Caco-2 (cell line): Measurements from ENCODE around the gene UMAD1. TPM values are rescaled to one million over a fixed set of nuclear protein-coding genes. Genes with fewer than 3 reads are reported as not detected.

Source experiments
- BruUV-seq: library from RNA; stranded (reverse); fragments of 400-500 nt; replicated peaks from 2 replicates; lab custom pipeline; 2021; lab: Mats Ljungman, UMichigan
- CTCF ChIA-PET: fragments of 300-600 bp; sonication (Branson Sonifier 250); formaldehyde crosslinking; loops from one replicate; lab custom pipeline; 2022; ENCODE audit warnings: antibody characterized with exemption; lab: Charles Lee
- POLR2A ChIA-PET: fragments of 300-600 bp; sonication (Branson Sonifier 250); formaldehyde crosslinking; loops from one replicate; lab custom pipeline; 2022; ENCODE audit warnings: antibody characterized with exemption; lab: Charles Lee
- DNase-seq, 2 experiments: peaks; one replicate each; pipeline versions ENCODE4 v3.0.0 to v3.0.0-alpha.2; 2020 to 2022
- H3K27me3 ChIP-seq: replicated peaks from 2 replicates; pipeline ENCODE4 v1.6.0; 2011; ENCODE audit warnings: low read length; ENCODE audit not compliant: control insufficient read depth, insufficient read depth
- H3K36me3 ChIP-seq: 2 replicates; pipeline ENCODE4 v1.5.1; 2011; ENCODE audit warnings: low read length; ENCODE audit not compliant: control insufficient read depth, insufficient read depth
- H3K4me1 ChIP-seq: fragments of 250-450 bp; sonication (Bioruptor Pico); 2 replicates; pipeline ENCODE4 v1.5.1; 2020; ENCODE audit warnings: mild to moderate bottlenecking
- H3K4me3 ChIP-seq: 2 replicates; pipeline ENCODE4 v1.5.1; 2011; ENCODE audit warnings: low read depth, mild to moderate bottlenecking, control low read depth, low read length
- H3K9me3 ChIP-seq: fragments of 250-450 bp; sonication (Bioruptor Pico); 2 replicates; pipeline ENCODE4 v1.5.1; 2020; ENCODE audit warnings: mild to moderate bottlenecking, moderate library complexity
- H3K27ac Mint-ChIP-seq: one replicate; pipeline ENCODE4 v1.8.0; 2022; ENCODE audit warnings: mixed read lengths; ENCODE audit not compliant: unreplicated experiment
- H3K27me3 Mint-ChIP-seq: one replicate; pipeline ENCODE4 v1.8.0; 2022; ENCODE audit warnings: mixed read lengths; ENCODE audit not compliant: insufficient read depth, unreplicated experiment
- H3K36me3 Mint-ChIP-seq: one replicate; pipeline ENCODE4 v1.8.0; 2022; ENCODE audit warnings: mild to moderate bottlenecking, mixed read lengths; ENCODE audit not compliant: insufficient read depth, unreplicated experiment
- H3K4me1 Mint-ChIP-seq: one replicate; pipeline ENCODE4 v1.8.0; 2022; ENCODE audit warnings: low read depth, mixed read lengths; ENCODE audit not compliant: unreplicated experiment
- H3K4me3 Mint-ChIP-seq: one replicate; pipeline ENCODE4 v1.8.0; 2022; ENCODE audit warnings: mild to moderate bottlenecking, moderate library complexity, mixed read lengths; ENCODE audit not compliant: unreplicated experiment
- H3K9me3 Mint-ChIP-seq: one replicate; pipeline ENCODE4 v1.8.0; 2022; ENCODE audit warnings: mixed read lengths; ENCODE audit not compliant: unreplicated experiment
- intact Hi-C: fragments of 100-400 bp; cut with micrococcal nuclease; formaldehyde crosslinking; loops from one replicate; pipeline ENCODE4 v1.10.0; 2022; ENCODE audit not compliant: unreplicated experiment
- total RNA-seq: library from RNA; stranded (reverse); gene quantifications from 2 replicates; pipeline ENCODE4 v1.2.3, GENCODE V29; 2022
- TF ChIP-seq, protein P1 (sequence below), 2 experiments: fragments of 200-600 bp in 1 of 2; IDR thresholded peaks; 1 replicate in 1 of 2; 2 replicates in 1 of 2; pipeline versions ENCODE4 v1.5.1 to v1.8.0; 2011 to 2022; ENCODE audit warnings: antibody characterized with exemption in 1 of 2, control low read depth in 1 of 2, inconsistent platforms in 1 of 2, low read depth in 1 of 2, low read length in 1 of 2, mild to moderate bottlenecking in 1 of 2, moderate library complexity in 1 of 2; ENCODE audit not compliant: insufficient read depth in 1 of 2, severe bottlenecking in 1 of 2, unreplicated experiment in 1 of 2

The UMAD1 gene
- total RNA-seq, 1 experiment from 2014 or later, result 20.0 TPM

DNA sequence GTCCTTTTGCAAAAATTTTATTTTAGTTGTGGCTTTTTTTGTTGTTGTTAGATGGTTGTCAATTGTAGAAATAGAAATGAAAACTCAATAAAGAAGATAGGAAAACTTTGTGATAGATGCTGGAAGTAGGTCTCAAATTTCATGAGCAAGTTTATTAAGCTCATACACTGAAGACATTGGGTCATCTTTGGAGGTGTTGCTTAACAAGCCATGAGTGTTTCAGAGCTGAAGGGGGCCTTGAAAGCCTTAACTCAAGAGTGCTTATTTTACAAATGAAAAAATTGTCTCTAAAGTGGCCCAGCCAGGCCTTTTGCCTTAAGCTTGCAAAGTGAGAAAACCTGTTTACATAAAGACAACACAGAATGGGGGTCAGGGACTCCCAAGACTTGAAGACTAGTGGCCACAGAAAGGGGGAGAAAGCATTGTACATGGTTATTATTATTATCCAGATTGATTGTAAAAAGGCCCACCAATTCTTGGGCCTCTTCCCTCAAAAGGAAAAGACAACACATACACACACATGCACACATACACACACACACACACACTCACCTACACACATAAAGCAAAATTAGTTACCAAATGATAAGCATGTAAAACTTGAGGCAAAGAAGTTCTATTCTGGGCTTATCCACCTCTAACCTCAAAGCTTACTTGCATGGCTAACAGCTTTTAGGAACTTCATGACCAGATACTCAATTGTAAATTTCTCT lies 278.3 kb downstream of the UMAD1 start:
- Histone ChIP-seq H3K4me3 (no peak overlapping the region), H3K36me3 (no peaks in the 10 kb centered on the region), H3K4me1 (peaks cover 28% of the 10 kb centered on the region), H3K9me3 (no peaks in the 10 kb centered on the region), H3K27me3 (no peaks in the 10 kb centered on the region)
- ChIA-PET POLR2A (no interaction called here), CTCF (no interaction called here)
- TF ChIP-seq, protein P1, sequence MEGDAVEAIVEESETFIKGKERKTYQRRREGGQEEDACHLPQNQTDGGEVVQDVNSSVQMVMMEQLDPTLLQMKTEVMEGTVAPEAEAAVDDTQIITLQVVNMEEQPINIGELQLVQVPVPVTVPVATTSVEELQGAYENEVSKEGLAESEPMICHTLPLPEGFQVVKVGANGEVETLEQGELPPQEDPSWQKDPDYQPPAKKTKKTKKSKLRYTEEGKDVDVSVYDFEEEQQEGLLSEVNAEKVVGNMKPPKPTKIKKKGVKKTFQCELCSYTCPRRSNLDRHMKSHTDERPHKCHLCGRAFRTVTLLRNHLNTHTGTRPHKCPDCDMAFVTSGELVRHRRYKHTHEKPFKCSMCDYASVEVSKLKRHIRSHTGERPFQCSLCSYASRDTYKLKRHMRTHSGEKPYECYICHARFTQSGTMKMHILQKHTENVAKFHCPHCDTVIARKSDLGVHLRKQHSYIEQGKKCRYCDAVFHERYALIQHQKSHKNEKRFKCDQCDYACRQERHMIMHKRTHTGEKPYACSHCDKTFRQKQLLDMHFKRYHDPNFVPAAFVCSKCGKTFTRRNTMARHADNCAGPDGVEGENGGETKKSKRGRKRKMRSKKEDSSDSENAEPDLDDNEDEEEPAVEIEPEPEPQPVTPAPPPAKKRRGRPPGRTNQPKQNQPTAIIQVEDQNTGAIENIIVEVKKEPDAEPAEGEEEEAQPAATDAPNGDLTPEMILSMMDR (IDR thresholded peaks at IDR 0.05; ENCODE audit: insufficient read depth in 1 of 2, low read depth in 1 of 2, low read length in 1 of 2, severe bottlenecking in 1 of 2, unreplicated experiment in 1 of 2), result no peak
- H3K4me1 Mint-ChIP-seq, result peaks cover 16% of the 10 kb centered on the region
- no peak for DNase-seq
- no peak overlapping the region for H3K4me3 Mint-ChIP-seq
- H3K9me3 Mint-ChIP-seq, result no peaks in the 10 kb centered on the region
- intact Hi-C loops, result no loop called here
- H3K27ac Mint-ChIP-seq, result no peak overlapping the region
- no TSS peak for BruUV-seq
- H3K27me3 Mint-ChIP-seq, result no peaks in the 10 kb centered on the region
- no peaks in the 10 kb centered on the region for H3K36me3 Mint-ChIP-seq

DNA sequence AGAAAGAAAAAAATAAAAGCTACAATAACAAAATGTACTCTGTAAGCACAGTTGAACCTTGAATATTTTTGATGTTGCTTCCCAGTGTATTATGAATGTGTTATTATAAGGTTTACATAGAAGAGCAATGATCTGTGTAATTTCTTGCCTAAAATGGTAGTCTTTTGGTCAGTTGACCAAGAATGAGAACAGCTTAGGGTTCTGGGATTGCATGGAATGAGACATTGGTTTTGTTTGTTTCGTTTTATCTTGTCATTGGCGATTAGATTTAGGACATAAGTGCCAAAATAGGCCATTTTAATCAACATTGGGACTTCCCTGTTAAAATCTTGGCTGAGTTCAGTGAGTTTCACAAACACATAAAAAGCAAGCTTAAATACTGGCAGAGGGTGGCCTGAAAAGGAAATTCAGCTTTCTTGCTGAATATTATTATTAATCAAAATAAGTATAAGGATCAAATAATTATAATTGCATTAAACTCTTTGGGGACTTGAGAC lies 278.9 kb downstream of the UMAD1 start:
- Mint-ChIP-seq H3K9me3 (no peaks in the 10 kb centered on the region), H3K27me3 (no peaks in the 10 kb centered on the region), H3K4me3 (no peak overlapping the region), H3K27ac (no peak overlapping the region), H3K36me3 (no peaks in the 10 kb centered on the region), H3K4me1 (peaks cover 22% of the 10 kb centered on the region)
- Histone ChIP-seq H3K36me3 (no peaks in the 10 kb centered on the region), H3K27me3 (no peaks in the 10 kb centered on the region), H3K9me3 (no peaks in the 10 kb centered on the region), H3K4me1 (peaks cover 28% of the 10 kb centered on the region), H3K4me3 (no peak overlapping the region)
- no peak for DNase-seq
- intact Hi-C loops, result no loop called here
- TF ChIP-seq, protein P1 (IDR thresholded peaks at IDR 0.05; ENCODE audit: insufficient read depth in 1 of 2, low read depth in 1 of 2, low read length in 1 of 2, severe bottlenecking in 1 of 2, unreplicated experiment in 1 of 2), result no peak
- CTCF ChIA-PET, result no interaction called here
- no TSS peak for BruUV-seq
- POLR2A ChIA-PET, result no interaction called here

DNA sequence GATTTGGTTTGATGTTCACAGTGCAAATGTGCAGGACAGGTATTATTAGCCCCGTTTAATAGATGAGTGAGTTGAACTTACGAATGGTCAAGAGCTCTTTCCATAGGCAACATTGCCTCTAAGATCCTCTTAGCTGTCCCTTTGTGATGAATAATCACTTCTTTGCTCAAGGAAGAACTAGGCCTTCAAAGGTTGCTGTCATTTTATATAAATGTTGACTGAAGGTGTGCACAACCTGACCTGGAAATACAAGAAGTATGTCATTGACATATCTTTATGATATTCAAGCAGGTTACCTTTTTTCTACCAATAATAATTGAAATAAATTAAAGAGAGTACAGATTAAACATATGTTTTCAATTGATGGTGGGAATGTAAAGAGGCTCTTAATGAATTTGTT lies 279.5 kb downstream of the UMAD1 start:
- Histone ChIP-seq H3K4me1 (peaks cover 28% of the 10 kb centered on the region), H3K27me3 (no peaks in the 10 kb centered on the region), H3K4me3 (no peak overlapping the region), H3K36me3 (no peaks in the 10 kb centered on the region), H3K9me3 (no peaks in the 10 kb centered on the region)
- CTCF ChIA-PET, result no interaction called here
- TF ChIP-seq, protein P1 (IDR thresholded peaks at IDR 0.05; ENCODE audit: insufficient read depth in 1 of 2, low read depth in 1 of 2, low read length in 1 of 2, severe bottlenecking in 1 of 2, unreplicated experiment in 1 of 2), result no peak
- POLR2A ChIA-PET, result no interaction called here
- no TSS peak for BruUV-seq
- Mint-ChIP-seq H3K27me3 (no peaks in the 10 kb centered on the region), H3K4me3 (no peak overlapping the region), H3K27ac (no peak overlapping the region), H3K4me1 (peaks cover 25% of the 10 kb centered on the region), H3K9me3 (no peaks in the 10 kb centered on the region), H3K36me3 (no peaks in the 10 kb centered on the region)
- no peak for DNase-seq
- intact Hi-C loops, result no loop called here
